ENCODE measurements around the gene CFAP126. TPM values are rescaled to one million over a fixed set of nuclear protein-coding genes. Genes with fewer than 3 reads are reported as not detected.
"Not testable (repeated sequence)": the region's sequence is repeated elsewhere in the genome, so short reads cannot be mapped to it uniquely, and the experiment has no call there.

CFAP126 gene
- total and polyA plus RNA-seq, 2 donors from 2014 or later, result 2.5 to 3.4 TPM

GRCh38 chr1:161330346-161330745, 37.3 kb downstream of the CFAP126 start:
- no peak for DNase-seq
- Histone ChIP-seq H3K27ac (ENCODE audit: low read depth in 2 of 2, low read length in 2 of 2) (no peak overlapping the region), H3K9ac (ENCODE audit: low read length in 3 of 3) (no peak overlapping the region), H3K4me1 (ENCODE audit: control insufficient read depth in 2 of 3, insufficient read depth in 2 of 3, low read depth in 1 of 3, low read length in 3 of 3) (no peaks in the 10 kb centered on the region), H3K4me3 (ENCODE audit: low read length in 3 of 3) (no peak overlapping the region), H3K36me3 (ENCODE audit: control insufficient read depth in 2 of 3, insufficient read depth in 3 of 3, low read length in 3 of 3) (peaks cover 4 to 55% (median 17%) of the 10 kb centered on the region in 3 donors), H3K27me3 (ENCODE audit: control insufficient read depth, insufficient read depth, low read length) (no peaks in the 10 kb centered on the region), H3K9me3 (ENCODE audit: control insufficient read depth in 2 of 3, insufficient read depth in 1 of 3, low read length in 3 of 3) (no peaks in the 10 kb centered on the region)
- intact Hi-C loops (cut with DNase I), result no loop called here
- no peak for FAIRE-seq
- TF ChIP-seq CTCF (IDR thresholded peaks at IDR 0.05; ENCODE audit: borderline replicate concordance, extremely low read depth, insufficient read depth), result no peak

- intact Hi-C loops (cut with DNase I), result no loop called here
- no peak overlapping the region for H3K4me3 ChIP-seq (ENCODE audit: low read length in 3 of 3)
- H3K27ac ChIP-seq (ENCODE audit: low read depth in 2 of 2, low read length in 2 of 2), result no peak overlapping the region
- no peaks in the 10 kb centered on the region for H3K27me3 ChIP-seq (ENCODE audit: control insufficient read depth, insufficient read depth, low read length)
- no peak for DNase-seq
- no peak overlapping the region for H3K9ac ChIP-seq (ENCODE audit: low read length in 3 of 3)
- no peak for FAIRE-seq
- peaks cover 0 to 3% (median 0%) of the 10 kb centered on the region in 3 donors for H3K4me1 ChIP-seq (ENCODE audit: control insufficient read depth in 2 of 3, insufficient read depth in 2 of 3, low read depth in 1 of 3, low read length in 3 of 3)
- no peak for TF ChIP-seq CTCF (IDR thresholded peaks at IDR 0.05; ENCODE audit: borderline replicate concordance, extremely low read depth, insufficient read depth)
- H3K36me3 ChIP-seq (ENCODE audit: control insufficient read depth in 2 of 3, insufficient read depth in 3 of 3, low read length in 3 of 3), result peaks cover 2 to 24% (median 5%) of the 10 kb centered on the region in 3 donors
- H3K9me3 ChIP-seq (ENCODE audit: control insufficient read depth in 2 of 3, insufficient read depth in 1 of 3, low read length in 3 of 3), result no peaks in the 10 kb centered on the region
Measured at GRCh38 chr1:161324020-161324419, 43.7 kb downstream of the CFAP126 start.

GRCh38 chr1:161315841-161316674, 51.6 kb downstream of the CFAP126 start:
- H3K9ac ChIP-seq (ENCODE audit: low read length in 3 of 3); intact Hi-C loops (cut with DNase I); H3K27ac ChIP-seq (ENCODE audit: low read depth in 2 of 2, low read length in 2 of 2); H3K9me3 ChIP-seq (ENCODE audit: control insufficient read depth in 2 of 3, insufficient read depth in 1 of 3, low read length in 3 of 3); H3K36me3 ChIP-seq (ENCODE audit: control insufficient read depth in 2 of 3, insufficient read depth in 3 of 3, low read length in 3 of 3); H3K27me3 ChIP-seq (ENCODE audit: control insufficient read depth, insufficient read depth, low read length); H3K4me3 ChIP-seq (ENCODE audit: low read length in 3 of 3); DNase-seq; FAIRE-seq: not testable (repeated sequence)
- peaks cover 0 to 11% (median 9%) of the 10 kb centered on the region in 3 donors for H3K4me1 ChIP-seq (ENCODE audit: control insufficient read depth in 2 of 3, insufficient read depth in 2 of 3, low read depth in 1 of 3, low read length in 3 of 3)

Other genes starting within 250 kb of the CFAP126 start
- 46.7 TPM for gene PFDN2, start 249.8 kb downstream of the CFAP126 start, total RNA-seq
- gene PFDN2, start 249.8 kb downstream of the CFAP126 start, polyA plus RNA-seq (ENCODE audit: insufficient read depth, low read depth, low replicate concordance), result 149 TPM
- gene NIT1, start 249.8 kb downstream of the CFAP126 start, total RNA-seq, result 42.3 TPM
- 91.5 TPM for gene NIT1, start 249.8 kb downstream of the CFAP126 start, polyA plus RNA-seq (ENCODE audit: insufficient read depth, low read depth, low replicate concordance)
- gene DEDD, start 235.2 kb downstream of the CFAP126 start, total RNA-seq, result 37.2 TPM
- gene DEDD, start 235.2 kb downstream of the CFAP126 start, polyA plus RNA-seq (ENCODE audit: insufficient read depth, low read depth, low replicate concordance), result 23.2 TPM
- 96.9 TPM for gene UFC1, start 213.9 kb downstream of the CFAP126 start, total RNA-seq
- 175 TPM for gene UFC1, start 213.9 kb downstream of the CFAP126 start, polyA plus RNA-seq (ENCODE audit: insufficient read depth, low read depth, low replicate concordance)
- 26.3 TPM for gene USP21, start 208.4 kb downstream of the CFAP126 start, total RNA-seq
- 27.7 TPM for gene USP21, start 208.4 kb downstream of the CFAP126 start, polyA plus RNA-seq (ENCODE audit: insufficient read depth, low read depth, low replicate concordance)
- gene PPOX, start 201.4 kb downstream of the CFAP126 start, total RNA-seq, result 23.6 TPM
- 29.4 TPM for gene PPOX, start 201.4 kb downstream of the CFAP126 start, polyA plus RNA-seq (ENCODE audit: insufficient read depth, low read depth, low replicate concordance)
- gene B4GALT3, start 190.4 kb downstream of the CFAP126 start, total RNA-seq, result 22.9 TPM
- gene B4GALT3, start 190.4 kb downstream of the CFAP126 start, polyA plus RNA-seq (ENCODE audit: insufficient read depth, low read depth, low replicate concordance), result 33.5 TPM
- gene ADAMTS4, start 168.8 kb downstream of the CFAP126 start, total RNA-seq, result 14.0 TPM
- 0.26 TPM for gene ADAMTS4, start 168.8 kb downstream of the CFAP126 start, polyA plus RNA-seq (ENCODE audit: insufficient read depth, low read depth, low replicate concordance)
- 92.7 TPM for gene NDUFS2, start 165.5 kb downstream of the CFAP126 start, total RNA-seq
- 197 TPM for gene NDUFS2, start 165.5 kb downstream of the CFAP126 start, polyA plus RNA-seq (ENCODE audit: insufficient read depth, low read depth, low replicate concordance)
- gene FCER1G, start 152.6 kb downstream of the CFAP126 start, total RNA-seq, result 43.4 TPM
- gene FCER1G, start 152.6 kb downstream of the CFAP126 start, polyA plus RNA-seq (ENCODE audit: insufficient read depth, low read depth, low replicate concordance), result 38.9 TPM
- gene APOA2, start 144.2 kb downstream of the CFAP126 start, total RNA-seq, result not detected
- not detected for gene APOA2, start 144.2 kb downstream of the CFAP126 start, polyA plus RNA-seq (ENCODE audit: insufficient read depth, low read depth, low replicate concordance)
- 12.1 TPM for gene TOMM40L, start 141.8 kb downstream of the CFAP126 start, total RNA-seq
- 29.0 TPM for gene TOMM40L, start 141.8 kb downstream of the CFAP126 start, polyA plus RNA-seq (ENCODE audit: insufficient read depth, low read depth, low replicate concordance)
- not detected for gene NR1I3, start 129.7 kb downstream of the CFAP126 start, total RNA-seq
- 19.6 TPM for gene NR1I3, start 129.7 kb downstream of the CFAP126 start, polyA plus RNA-seq (ENCODE audit: insufficient read depth, low read depth, low replicate concordance)
- gene PCP4L1, start 109.1 kb downstream of the CFAP126 start, total RNA-seq, result 1.3 TPM
- gene PCP4L1, start 109.1 kb downstream of the CFAP126 start, polyA plus RNA-seq (ENCODE audit: insufficient read depth, low read depth, low replicate concordance), result 1.2 TPM
- 4.1 TPM for gene MPZ, start 57.9 kb downstream of the CFAP126 start, total RNA-seq
- gene MPZ, start 57.9 kb downstream of the CFAP126 start, polyA plus RNA-seq (ENCODE audit: insufficient read depth, low read depth, low replicate concordance), result 3.0 TPM
- gene SDHC, start 53.5 kb downstream of the CFAP126 start, total RNA-seq, result 209 TPM
- gene SDHC, start 53.5 kb downstream of the CFAP126 start, polyA plus RNA-seq (ENCODE audit: insufficient read depth, low read depth, low replicate concordance), result 390 TPM
- 47.4 TPM for gene FCGR2A, start 137.6 kb upstream of the CFAP126 start, total RNA-seq
- gene FCGR2A, start 137.6 kb upstream of the CFAP126 start, polyA plus RNA-seq (ENCODE audit: insufficient read depth, low read depth, low replicate concordance), result 13.1 TPM
- 5.5 TPM for gene HSPA6, start 156.7 kb upstream of the CFAP126 start, total RNA-seq
- gene HSPA6, start 156.7 kb upstream of the CFAP126 start, polyA plus RNA-seq (ENCODE audit: insufficient read depth, low read depth, low replicate concordance), result 2.6 TPM
- 41.7 TPM for gene FCGR3A, start 181.9 kb upstream of the CFAP126 start, total RNA-seq
- gene FCGR3A, start 181.9 kb upstream of the CFAP126 start, polyA plus RNA-seq (ENCODE audit: insufficient read depth, low read depth, low replicate concordance), result 12.2 TPM

Data from kidney (tissue), 14 donors.